Keratinocyte (primary cell): ENCODE data around the gene EYS. TPM values are rescaled to one million over a fixed set of nuclear protein-coding genes. Genes with fewer than 3 reads are reported as not detected.

Experiments
- DNase-seq: peaks from one replicate; pipeline ENCODE4 v3.0.0-alpha.2; 2011; ENCODE audit warnings: low read depth, missing footprints, low spot score
- FAIRE-seq: peaks from 2 replicates; lab custom pipeline; 2011; peaks lifted over from hg19 to GRCh38; lab: Jason Lieb, UNC
- H2AFZ ChIP-seq: 2 replicates; pipeline ENCODE4 v1.6.0; 2012; ENCODE audit warnings: low read length, control low read depth, inconsistent platforms; ENCODE audit not compliant: control insufficient read depth
- H3K27ac ChIP-seq: 2 replicates; pipeline ENCODE4 v1.5.1; 2011; ENCODE audit warnings: low read length; ENCODE audit not compliant: control insufficient read depth, insufficient read depth
- H3K27me3 ChIP-seq: 3 replicates; pipeline ENCODE4 v1.6.0; 2011; ENCODE audit warnings: low read length; ENCODE audit not compliant: control insufficient read depth, insufficient read depth; ENCODE audit errors: extremely low read depth
- H3K36me3 ChIP-seq, 2 experiments: 2 replicates in 1 of 2; 3 replicates in 1 of 2; pipeline ENCODE4 v1.5.1; 2011; ENCODE audit warnings: low read length in 2 of 2, mild to moderate bottlenecking in 1 of 2; ENCODE audit not compliant: control insufficient read depth in 2 of 2, insufficient read depth in 2 of 2; ENCODE audit errors: extremely low read depth in 1 of 2
- H3K4me1 ChIP-seq: 3 replicates; pipeline ENCODE4 v1.5.1; 2011; ENCODE audit warnings: low read length; ENCODE audit not compliant: control insufficient read depth, insufficient read depth; ENCODE audit errors: extremely low read depth
- H3K4me2 ChIP-seq: 3 replicates; pipeline ENCODE4 v1.6.0; 2011; ENCODE audit warnings: low read depth, low read length; ENCODE audit not compliant: control insufficient read depth, insufficient read depth; ENCODE audit errors: extremely low read depth
- H3K4me3 ChIP-seq, 3 experiments: fragments of 200-600 bp in 1 of 3; sonication (generic) in 1 of 3; 2 replicates in 2 of 3; 3 replicates in 1 of 3; pipeline ENCODE4 v1.5.1; 2011 to 2016; ENCODE audit warnings: low read length in 3 of 3, mild to moderate bottlenecking in 3 of 3, control low read depth in 2 of 3, inconsistent platforms in 1 of 3, low read depth in 1 of 3, mixed read lengths in 1 of 3, mixed run types in 1 of 3, moderate library complexity in 1 of 3; ENCODE audit not compliant: control insufficient read depth in 2 of 3, insufficient read depth in 2 of 3; ENCODE audit errors: extremely low read depth in 1 of 3
- H3K79me2 ChIP-seq: 2 replicates; pipeline ENCODE4 v1.6.0; 2012; ENCODE audit warnings: low read length; ENCODE audit not compliant: control insufficient read depth, insufficient read depth
- H3K9ac ChIP-seq: 3 replicates; pipeline ENCODE4 v1.6.0; 2011; ENCODE audit warnings: low read length; ENCODE audit not compliant: control insufficient read depth, insufficient read depth; ENCODE audit errors: extremely low read depth
- H3K9me1 ChIP-seq: 3 replicates; pipeline ENCODE4 v1.6.0; 2011; ENCODE audit warnings: low read length; ENCODE audit not compliant: control insufficient read depth, insufficient read depth; ENCODE audit errors: extremely low read depth
- H3K9me3 ChIP-seq: 2 replicates; pipeline ENCODE4 v1.5.1; 2012; ENCODE audit warnings: low read depth, low read length; ENCODE audit not compliant: control insufficient read depth
- H4K20me1 ChIP-seq: 3 replicates; pipeline ENCODE4 v1.6.0; 2011; ENCODE audit warnings: low read length; ENCODE audit not compliant: control insufficient read depth, insufficient read depth; ENCODE audit errors: extremely low read depth
- CTCF ChIP-seq, 3 experiments: IDR thresholded peaks in 1 of 3; conservative IDR thresholded peaks in 1 of 3; optimal IDR thresholded peaks in 1 of 3; 2 replicates in 2 of 3; 3 replicates in 1 of 3; pipeline versions ENCODE3 to v1.5.1; 2011; ENCODE audit warnings: low read length in 3 of 3, mild to moderate bottlenecking in 3 of 3, moderate library complexity in 2 of 3, control low read depth in 1 of 3, inconsistent platforms in 1 of 3; ENCODE audit not compliant: insufficient read depth in 2 of 3; ENCODE audit errors: extremely low read depth in 1 of 3
- EZH2 ChIP-seq: IDR thresholded peaks from one replicate; pipeline ENCODE4 v1.6.1; 2012; ENCODE audit warnings: inconsistent platforms, mild to moderate bottlenecking, low read length, moderate library complexity
- dilution Hi-C: fragments of 300-500 bp; cut with MboI; formaldehyde crosslinking; loops from one replicate; pipeline ENCODE4 v1.7.0; 2020; ENCODE audit warnings: low sequenced_read_pairs; ENCODE audit not compliant: extremely low pct_ligation_motif_present
- polyA plus RNA-seq, 5 experiments: library from polyadenylated mRNA; depleted of rRNA in 3 of 5; stranded (reverse) in 3 of 5; stranded (forward) in 1 of 5; unstranded in 1 of 5; fragments of >200 nt; gene quantifications; 1 replicate in 1 of 5; 2 replicates in 3 of 5; 3 replicates in 1 of 5; pipeline versions ENCODE4 v1.2.1 to v1.2.3, GENCODE V29; 2011 to 2012; ENCODE audit warnings: missing spikeins in 2 of 5, low read depth in 1 of 5, low replicate concordance in 1 of 5

Gene EYS
- polyA plus RNA-seq, 1 donor (not counting 4 experiments of a cell fraction or from before 2014, with no cell fraction given): 0.34 TPM

GRCh38 chr6:65449926-65450325 lies 257.1 kb downstream of the EYS start:
- Histone ChIP-seq H2AFZ (no peak overlapping the region), H3K36me3 (no peaks in the 10 kb centered on the region), H3K4me1 (no peaks in the 10 kb centered on the region), H3K9ac (no peak overlapping the region), H3K4me2 (no peak overlapping the region), H4K20me1 (no peaks in the 10 kb centered on the region), H3K9me1 (no peaks in the 10 kb centered on the region), H3K27me3 (no peaks in the 10 kb centered on the region), H3K9me3 (no peaks in the 10 kb centered on the region), H3K4me3 (no peak overlapping the region), H3K79me2 (no peaks in the 10 kb centered on the region), H3K27ac (no peak overlapping the region)
- dilution Hi-C loops: no loop called here
- no peak for FAIRE-seq
- no peak for TF ChIP-seq CTCF (optimal IDR thresholded peaks at IDR 0.05 in 1 of 3, IDR thresholded peaks at IDR 0.05 in 1 of 3, conservative IDR thresholded peaks at IDR 0.05 in 1 of 3; ENCODE audit: extremely low read depth in 1 of 3, insufficient read depth in 2 of 3, low read length in 3 of 3)
- no peak for TF ChIP-seq EZH2
- no peak for DNase-seq

- TF ChIP-seq EZH2: no peak
- TF ChIP-seq CTCF (optimal IDR thresholded peaks at IDR 0.05 in 1 of 3, IDR thresholded peaks at IDR 0.05 in 1 of 3, conservative IDR thresholded peaks at IDR 0.05 in 1 of 3; ENCODE audit: extremely low read depth in 1 of 3, insufficient read depth in 2 of 3, low read length in 3 of 3): no peak
- no peak for FAIRE-seq
Observed at GRCh38 chr6:65448866-65449265, 258.2 kb downstream of the EYS start.

More at GRCh38 chr6:65448866-65449265, 258.2 kb downstream of the EYS start:
- Histone ChIP-seq H3K4me2 (no peak overlapping the region), H3K9me3 (no peaks in the 10 kb centered on the region), H2AFZ (no peak overlapping the region), H3K27ac (no peak overlapping the region), H3K4me3 (no peak overlapping the region), H3K79me2 (no peaks in the 10 kb centered on the region), H3K27me3 (no peaks in the 10 kb centered on the region), H3K36me3 (no peaks in the 10 kb centered on the region), H3K9me1 (no peaks in the 10 kb centered on the region), H3K9ac (no peak overlapping the region), H3K4me1 (no peaks in the 10 kb centered on the region), H4K20me1 (no peaks in the 10 kb centered on the region)
- dilution Hi-C loops: no loop called here
- no peak for DNase-seq
